ENCODE measurements around the gene AGTRAP. TPM values are rescaled to one million over a fixed set of nuclear protein-coding genes. Genes with fewer than 3 reads are reported as not detected.

Gene AGTRAP
- total RNA-seq: 100 to 1,000 TPM in 1 of 9 donors, 10 to 100 TPM in 8; 33.7 to 104 (median 49.7) TPM
- 10 to 100 TPM; 23.4 to 57.0 (median 31.3) TPM for polyA plus RNA-seq
- long read RNA-seq, donor 1, transcript AGTRAP-201 (5 exons, 1,107 nt): major isoform, 24 of 30 reads
- long read RNA-seq, donor 1, partial matches to known transcripts: 0 of 30 reads
- long read RNA-seq, donor 1, other reads (novel, unspliced or antisense): 0 of 30 reads
- long read RNA-seq, donor 2, transcript AGTRAP-201 (5 exons, 1,107 nt): major isoform, 14 of 24 reads
- long read RNA-seq, donor 2, partial matches to known transcripts: 5 of 24 reads
- long read RNA-seq, donor 2, other reads (novel, unspliced or antisense): 0 of 24 reads
- long read RNA-seq, donor 3, transcript AGTRAP-201 (5 exons, 1,107 nt): major isoform, 16 of 21 reads
- long read RNA-seq, donor 3, partial matches to known transcripts: 0 of 21 reads
- long read RNA-seq, donor 3, other reads (novel, unspliced or antisense): 0 of 21 reads
- long read RNA-seq, donor 4, transcript AGTRAP-201 (5 exons, 1,107 nt): major isoform, 28 of 39 reads
- long read RNA-seq, donor 4, partial matches to known transcripts: 0 of 39 reads
- long read RNA-seq, donor 4, other reads (novel, unspliced or antisense): 3 of 39 reads
- long read RNA-seq, donor 5, transcript AGTRAP-201 (5 exons, 1,107 nt): major isoform, 96 of 144 reads
- long read RNA-seq, donor 5, transcript AGTRAP-203 (5 exons, 1,100 nt): minor isoform, 12 of 144 reads
- long read RNA-seq, donor 5, transcript AGTRAP-205 (6 exons, 786 nt): minor isoform, 9 of 144 reads
- long read RNA-seq, donor 5, partial matches to known transcripts: 3 of 144 reads
- long read RNA-seq, donor 5, other reads (novel, unspliced or antisense): 22 of 144 reads
- long read RNA-seq, donor 6, transcript AGTRAP-201 (5 exons, 1,107 nt): major isoform, 26 of 39 reads
- long read RNA-seq, donor 6, partial matches to known transcripts: 3 of 39 reads
- long read RNA-seq, donor 6, other reads (novel, unspliced or antisense): 5 of 39 reads
- long read RNA-seq, donor 7, transcript AGTRAP-201 (5 exons, 1,107 nt): major isoform, 11 of 16 reads
- long read RNA-seq, donor 7, partial matches to known transcripts: 0 of 16 reads
- long read RNA-seq, donor 7, other reads (novel, unspliced or antisense): 0 of 16 reads
- long read RNA-seq, donor 8, transcript AGTRAP-201 (5 exons, 1,107 nt): major isoform, 16 of 33 reads
- long read RNA-seq, donor 8, partial matches to known transcripts: 12 of 33 reads
- long read RNA-seq, donor 8, other reads (novel, unspliced or antisense): 0 of 33 reads
- long read RNA-seq, donor 9, transcript AGTRAP-201 (5 exons, 1,107 nt): major isoform, 21 of 26 reads
- long read RNA-seq, donor 9, partial matches to known transcripts: 0 of 26 reads
- long read RNA-seq, donor 9, other reads (novel, unspliced or antisense): 0 of 26 reads
- long read RNA-seq, donor 10, partial matches to known transcripts: 7 of 12 reads
- long read RNA-seq, donor 10, other reads (novel, unspliced or antisense): 0 of 12 reads

- peaks cover 20 to 46% of the 10 kb centered on the region in 2 donors for H3K4me1 ChIP-seq (replicated peaks in 1 of 2)
- WGBS, 4 donors: 0 to 1% (median 1%) methylated on average over 19 to 59 of the region's 59 CpGs
- intact Hi-C loops (cut with DNase I): no loop called here
Observed at GRCh38 chr1:11735854-11736745, at the start of gene AGTRAP. Gene AGTRAP (plus strand): TSS chr1:11736136. CDS start chr1:11736209, 73 bp downstream.

GRCh38 chr1:11688506-11688905, 47.4 kb upstream of the AGTRAP start:
- no peak for TF ChIP-seq CTCF (IDR thresholded peaks at IDR 0.05)
- no peak for TF ChIP-seq POLR2A (IDR thresholded peaks at IDR 0.05)
- Histone ChIP-seq H3K27ac (no peak overlapping the region), H3K9me3 (replicated peaks in 1 of 3) (no peaks in the 10 kb centered on the region), H3K4me3 (no peak overlapping the region), H3K4me1 (replicated peaks in 1 of 2) (peaks cover 0 to 13% of the 10 kb centered on the region in 2 donors), H3K27me3 (peaks cover 36% of the 10 kb centered on the region), H3K36me3 (replicated peaks in 1 of 2) (no peaks in the 10 kb centered on the region)
- no peak for DNase-seq
- intact Hi-C loops (cut with DNase I): no loop called here
- 86 to 92% (median 90%) methylated on average over 4 of the region's 4 CpGs for WGBS, 4 donors

More at GRCh38 chr1:11735854-11736745, at the start of gene AGTRAP:
- no peaks in the 10 kb centered on the region for H3K27me3 ChIP-seq
- peak within 1 kb of the TSS; percentile 10 to 85 (median 69) for H3K27ac ChIP-seq
- TF ChIP-seq CTCF (IDR thresholded peaks at IDR 0.05) (peak in 1 of 6 experiments; percentile 5), POLR2A (IDR thresholded peaks at IDR 0.05) (no peak)
- no peaks in the 10 kb centered on the region for H3K9me3 ChIP-seq (replicated peaks in 1 of 3)
- DNase-seq: peak; percentile 93 to 98 (median 96)
- H3K36me3 ChIP-seq (replicated peaks in 1 of 2): no peaks in the 10 kb centered on the region
- H3K4me3 ChIP-seq: peak within 1 kb of the TSS; percentile 80 to 93 (median 86)

GRCh38 chr1:11690397-11691301, 45.3 kb upstream of the AGTRAP start:
- no peak for DNase-seq
- H3K4me1 ChIP-seq (replicated peaks in 1 of 2): peaks cover 0 to 13% of the 10 kb centered on the region in 2 donors
- H3K36me3 ChIP-seq (replicated peaks in 1 of 2): no peaks in the 10 kb centered on the region
- WGBS, 4 donors: 3 to 17% (median 4%) methylated on average over 17 to 64 of the region's 64 CpGs
- H3K9me3 ChIP-seq (replicated peaks in 1 of 3): no peaks in the 10 kb centered on the region
- TF ChIP-seq CTCF (IDR thresholded peaks at IDR 0.05) (no peak), POLR2A (IDR thresholded peaks at IDR 0.05) (no peak)
- H3K27me3 ChIP-seq: peaks cover 43% of the 10 kb centered on the region
- intact Hi-C loops (cut with DNase I): no loop called here
- peak overlapping the region in 1 of 4 donors; percentile 7 for H3K4me3 ChIP-seq
- H3K27ac ChIP-seq: no peak overlapping the region

Measured in adrenal gland (tissue), 19 donors.